SK-N-SH (cell line): ENCODE results near the gene TLCD4. TPM values are rescaled to one million over a fixed set of nuclear protein-coding genes. Genes with fewer than 3 reads are reported as not detected.

Source experiments
- CTCF ChIA-PET: fragments of 300-600, 350-600 bp; formaldehyde crosslinking; extraction: SDS; loops from one replicate; lab custom pipeline; 2021; lab: Yijun Ruan, JAX
- POLR2A ChIA-PET: fragments of 350-600 bp; sonication (Branson Sonifier 250); formaldehyde crosslinking; extraction: SDS; loops from one replicate; lab custom pipeline; 2020; ENCODE audit warnings: antibody characterized with exemption, inconsistent platforms; lab: Yijun Ruan, JAX
- DNase-seq: peaks from one replicate; pipeline ENCODE4 v3.0.0; 2012
- H2AFZ ChIP-seq: fragments of 200-600 bp; sonication (generic); 2 replicates; pipeline ENCODE4 v1.8.1; 2016; ENCODE audit warnings: antibody characterized with exemption, mild to moderate bottlenecking, low read depth
- H3F3A ChIP-seq: fragments of 200-600 bp; sonication (generic); replicated peaks from 2 replicates; pipeline ENCODE3; 2016; ENCODE audit warnings: antibody characterized with exemption, mild to moderate bottlenecking; ENCODE audit not compliant: insufficient read depth
- H3K27ac ChIP-seq, 2 experiments: fragments of 200-500 bp in 1 of 2; fragments of 200-600 bp in 1 of 2; sonication (Bioruptor generic) in 1 of 2; sonication (generic), shearing (Covaris generic) in 1 of 2; 2 replicates each; pipeline versions ENCODE4 v1.5.1 to v1.6.1; 2014 to 2016; ENCODE audit warnings: low read depth in 2 of 2, inconsistent platforms in 1 of 2, low read length in 1 of 2, mild to moderate bottlenecking in 1 of 2, mixed read lengths in 1 of 2
- H3K27me3 ChIP-seq: fragments of 200-600 bp; sonication (generic), shearing (Covaris generic); 2 replicates; pipeline ENCODE4 v1.6.1; 2016; ENCODE audit warnings: mixed run types; ENCODE audit not compliant: insufficient read depth
- H3K36me3 ChIP-seq, 2 experiments: fragments of 200-500 bp in 1 of 2; fragments of 200-600 bp in 1 of 2; sonication (Bioruptor generic) in 1 of 2; sonication (generic) in 1 of 2; replicated peaks in 1 of 2; 2 replicates each; pipeline versions ENCODE3 to v1.5.1; 2014 to 2016; ENCODE audit warnings: low read length in 1 of 2, mild to moderate bottlenecking in 1 of 2; ENCODE audit not compliant: insufficient read depth in 2 of 2, control insufficient read depth in 1 of 2
- H3K4me1 ChIP-seq, 2 experiments: fragments of 200-500 bp in 1 of 2; fragments of 200-600 bp in 1 of 2; sonication (Bioruptor generic) in 1 of 2; sonication (generic), shearing (Covaris generic) in 1 of 2; 2 replicates each; pipeline versions ENCODE4 v1.5.1 to v1.6.1; 2014 to 2016; ENCODE audit warnings: low read depth in 1 of 2, low read length in 1 of 2, mixed run types in 1 of 2; ENCODE audit not compliant: insufficient read depth in 2 of 2, control insufficient read depth in 1 of 2
- H3K4me2 ChIP-seq: fragments of 200-600 bp; sonication (generic), shearing (Covaris generic); 2 replicates; pipeline ENCODE4 v1.6.1; 2017; ENCODE audit warnings: mixed run types
- H3K4me3 ChIP-seq, 2 experiments: fragments of 200-500 bp in 1 of 2; fragments of 200-600 bp in 1 of 2; sonication (Bioruptor generic) in 1 of 2; sonication (generic), shearing (Covaris generic) in 1 of 2; 2 replicates each; pipeline versions ENCODE4 v1.5.1 to v1.8.1; 2014 to 2016; ENCODE audit warnings: low read depth in 2 of 2, inconsistent platforms in 1 of 2, low read length in 1 of 2, mild to moderate bottlenecking in 1 of 2, mixed read lengths in 1 of 2, moderate library complexity in 1 of 2
- H3K79me2 ChIP-seq: fragments of 200-600 bp; sonication (generic); 2 replicates; pipeline ENCODE4 v1.8.1; 2017; ENCODE audit warnings: mild to moderate bottlenecking; ENCODE audit not compliant: insufficient read depth
- H3K9ac ChIP-seq: fragments of 200-600 bp; sonication (generic); 2 replicates; pipeline ENCODE4 v1.6.1; 2017; ENCODE audit warnings: mixed run types
- H3K9me2 ChIP-seq: fragments of 200-600 bp; sonication (generic); 2 replicates; pipeline ENCODE4 v1.6.1; 2017; ENCODE audit warnings: mixed run types
- H3K9me3 ChIP-seq: fragments of 200-600 bp; sonication (generic); 2 replicates; pipeline ENCODE4 v1.6.1; 2017; ENCODE audit warnings: mixed run types, mild to moderate bottlenecking, moderate library complexity
- H4K20me1 ChIP-seq: fragments of 200-600 bp; sonication (generic); 2 replicates; pipeline ENCODE4 v1.6.1; 2017; ENCODE audit warnings: mild to moderate bottlenecking, mixed run types; ENCODE audit not compliant: insufficient read depth
- EZH2phosphoT487 ChIP-seq: fragments of 200-600 bp; sonication (generic); IDR thresholded peaks from 2 replicates; pipeline ENCODE4 v1.6.1; 2017; ENCODE audit warnings: low read depth, mixed run types, mild to moderate bottlenecking, antibody characterized with exemption, moderate library complexity, borderline replicate concordance
- FOSL2 ChIP-seq: IDR thresholded peaks from 2 replicates; pipeline ENCODE4 v1.4.0; 2012; ENCODE audit warnings: low read depth, mild to moderate bottlenecking, moderate library complexity, borderline replicate concordance
- GABPA ChIP-seq: IDR thresholded peaks from 2 replicates; pipeline ENCODE4 v1.4.0; 2012; ENCODE audit warnings: low read depth, mild to moderate bottlenecking
- JUND ChIP-seq: IDR thresholded peaks from 2 replicates; pipeline ENCODE4 v1.4.0; 2012
- MEF2A ChIP-seq: IDR thresholded peaks from 2 replicates; pipeline ENCODE4 v1.4.0; 2012; ENCODE audit warnings: low read depth, borderline replicate concordance
- MXI1 ChIP-seq: IDR thresholded peaks from 2 replicates; pipeline ENCODE4 v1.6.1; 2012; ENCODE audit warnings: mild to moderate bottlenecking, low read depth, low read length, improper control_type of control experiment
- NFIC ChIP-seq: IDR thresholded peaks from 2 replicates; pipeline ENCODE4 v1.4.0; 2012; ENCODE audit warnings: borderline replicate concordance
- RAD21 ChIP-seq: IDR thresholded peaks from 2 replicates; pipeline ENCODE4 v1.6.1; 2012; ENCODE audit warnings: mild to moderate bottlenecking, low read length
- RCOR1 ChIP-seq: fragments of 150-350 bp; IDR thresholded peaks from 2 replicates; pipeline ENCODE4 v1.6.1; 2017; ENCODE audit warnings: antibody characterized with exemption, low read length
- RXRA ChIP-seq: IDR thresholded peaks from 2 replicates; pipeline ENCODE4 v1.4.0; 2012; ENCODE audit warnings: low read depth, mild to moderate bottlenecking, borderline replicate concordance
- SMC3 ChIP-seq: IDR thresholded peaks from 2 replicates; pipeline ENCODE4 v1.6.1; 2012; ENCODE audit warnings: low read depth, low read length, improper control_type of control experiment
- TEAD4 ChIP-seq: IDR thresholded peaks from 2 replicates; pipeline ENCODE4 v1.4.0; 2012; ENCODE audit warnings: mild to moderate bottlenecking, borderline replicate concordance; ENCODE audit not compliant: insufficient read depth
- YY1 ChIP-seq: IDR thresholded peaks from 2 replicates; pipeline ENCODE4 v1.4.0; 2012; ENCODE audit warnings: low read depth, mild to moderate bottlenecking
- WGBS: methylation state at CpG from one replicate; pipeline ENCODE4 v1.1.6; 2017; ENCODE audit warnings: low lambda C conversion rate; 5-methylcytosine and 5-hydroxymethylcytosine counted together
- polyA plus RNA-seq, 3 experiments: library from polyadenylated mRNA; depleted of rRNA; stranded (reverse); fragments of >200 nt; gene quantifications; 2 replicates each; pipeline ENCODE4 v1.2.3, GENCODE V29; 2012
- TF ChIP-seq, protein P1 (sequence below): IDR thresholded peaks from 2 replicates; pipeline ENCODE4 v1.4.0; 2012; ENCODE audit warnings: low read depth, borderline replicate concordance
- TF ChIP-seq, protein P2 (sequence below): fragments of 200-600 bp; sonication (generic); IDR thresholded peaks from 2 replicates; pipeline ENCODE4 v1.6.1; 2017; ENCODE audit warnings: antibody characterized with exemption, mild to moderate bottlenecking, moderate library complexity
- TF ChIP-seq, protein P3 (sequence below): IDR thresholded peaks from 2 replicates; pipeline ENCODE4 v1.4.0; 2012; ENCODE audit warnings: low read depth, borderline replicate concordance
- TF ChIP-seq, protein P4 (sequence below): IDR thresholded peaks from 2 replicates; pipeline ENCODE4 v1.4.0; 2012; ENCODE audit warnings: low read depth
- TF ChIP-seq, protein P5 (sequence below): IDR thresholded peaks from 2 replicates; pipeline ENCODE4; 2012
- TF ChIP-seq, protein P6 (sequence below): IDR thresholded peaks from 2 replicates; pipeline ENCODE4 v1.6.1; 2012; ENCODE audit warnings: mild to moderate bottlenecking, low read depth, low read length, moderate library complexity

TLCD4 gene
- polyA plus RNA-seq, 1 of the 3 experiments (the other 2 are of a cell fraction) = 0.69 TPM

DNA sequence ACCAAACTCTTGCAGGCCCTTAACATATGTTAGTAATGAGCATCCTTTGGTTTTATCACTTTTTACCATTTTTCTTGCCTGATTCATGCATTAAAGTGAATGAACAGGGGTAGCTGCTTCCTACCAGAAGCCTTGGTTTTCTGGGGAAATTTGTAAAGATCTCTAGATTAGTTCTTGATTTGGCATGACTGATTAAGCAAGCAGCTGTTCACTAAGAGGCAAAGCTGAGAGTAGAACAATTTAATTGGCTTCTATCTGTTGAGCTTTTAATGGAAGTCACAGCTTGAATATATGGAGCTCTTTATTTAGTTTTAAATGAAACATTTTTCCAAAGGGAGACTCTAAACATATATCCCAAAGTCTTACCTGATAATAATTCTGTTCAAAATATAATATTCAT lies 23.6 kb downstream of the TLCD4 start:
- TF ChIP-seq, protein P1, sequence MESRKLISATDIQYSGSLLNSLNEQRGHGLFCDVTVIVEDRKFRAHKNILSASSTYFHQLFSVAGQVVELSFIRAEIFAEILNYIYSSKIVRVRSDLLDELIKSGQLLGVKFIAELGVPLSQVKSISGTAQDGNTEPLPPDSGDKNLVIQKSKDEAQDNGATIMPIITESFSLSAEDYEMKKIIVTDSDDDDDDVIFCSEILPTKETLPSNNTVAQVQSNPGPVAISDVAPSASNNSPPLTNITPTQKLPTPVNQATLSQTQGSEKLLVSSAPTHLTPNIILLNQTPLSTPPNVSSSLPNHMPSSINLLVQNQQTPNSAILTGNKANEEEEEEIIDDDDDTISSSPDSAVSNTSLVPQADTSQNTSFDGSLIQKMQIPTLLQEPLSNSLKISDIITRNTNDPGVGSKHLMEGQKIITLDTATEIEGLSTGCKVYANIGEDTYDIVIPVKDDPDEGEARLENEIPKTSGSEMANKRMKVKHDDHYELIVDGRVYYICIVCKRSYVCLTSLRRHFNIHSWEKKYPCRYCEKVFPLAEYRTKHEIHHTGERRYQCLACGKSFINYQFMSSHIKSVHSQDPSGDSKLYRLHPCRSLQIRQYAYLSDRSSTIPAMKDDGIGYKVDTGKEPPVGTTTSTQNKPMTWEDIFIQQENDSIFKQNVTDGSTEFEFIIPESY = no peak
- TF ChIP-seq RAD21 (no peak), YY1 (no peak), RXRA (no peak)
- H3K27ac ChIP-seq = no peak overlapping the region; a peak in 1 of 4 replicates
- H3K27me3 ChIP-seq = no peaks in the 10 kb centered on the region
- no peak overlapping the region for H3K4me3 ChIP-seq
- ChIA-PET CTCF (interaction anchor here (1.2 kb wide), 1 partner anchor 22 kb away, joined by 3 read pairs; no protein-coding TSS in a partner anchor), POLR2A (no interaction called here)
- H3K9me2 ChIP-seq = no peaks in the 10 kb centered on the region
- H2AFZ ChIP-seq = no peak overlapping the region
- H3K4me1 ChIP-seq = no peaks in the 10 kb centered on the region; a peak in 1 of 4 replicates
- H3K4me2 ChIP-seq = no peak overlapping the region
- no peaks in the 10 kb centered on the region for H3K79me2 ChIP-seq
- H3K36me3 ChIP-seq = no peaks in the 10 kb centered on the region
- H3K9me3 ChIP-seq = no peaks in the 10 kb centered on the region
- H3K9ac ChIP-seq = no peak overlapping the region
- no peak for DNase-seq
- H3F3A ChIP-seq = no peaks in the 10 kb centered on the region
- no peaks in the 10 kb centered on the region for H4K20me1 ChIP-seq

DNA sequence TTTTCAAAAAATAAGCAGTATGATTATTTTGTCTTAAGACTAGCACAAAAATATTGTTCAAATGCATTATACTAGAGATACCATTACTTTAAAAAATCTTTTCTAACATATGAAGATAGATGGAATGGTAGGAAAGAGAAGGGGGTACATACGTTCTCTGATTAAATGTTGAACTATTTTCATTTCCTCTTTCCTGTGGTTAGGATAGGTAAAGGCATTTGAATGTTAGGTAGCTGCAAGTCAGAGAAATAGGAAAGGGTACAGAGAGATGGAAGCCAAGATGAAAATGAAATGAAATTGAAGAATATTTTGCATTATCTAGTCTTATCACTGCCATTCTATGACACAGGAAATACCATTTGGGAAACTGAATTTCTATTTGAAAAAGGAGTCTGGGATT lies 28.3 kb downstream of the TLCD4 start:
- H3K9me3 ChIP-seq = no peaks in the 10 kb centered on the region
- DNase-seq = no peak
- no peaks in the 10 kb centered on the region for H4K20me1 ChIP-seq
- no peak overlapping the region; a peak in 1 of 4 replicates for H3K4me3 ChIP-seq
- H3K36me3 ChIP-seq = no peaks in the 10 kb centered on the region
- no peaks in the 10 kb centered on the region for H3F3A ChIP-seq
- POLR2A ChIA-PET = no interaction called here
- H3K27me3 ChIP-seq = no peaks in the 10 kb centered on the region
- no peak overlapping the region for H3K9ac ChIP-seq
- CTCF ChIA-PET = no interaction called here
- H3K4me1 ChIP-seq = no peaks in the 10 kb centered on the region; a peak in 1 of 4 replicates
- no peak overlapping the region for H2AFZ ChIP-seq
- no peak overlapping the region for H3K27ac ChIP-seq
- no peaks in the 10 kb centered on the region for H3K9me2 ChIP-seq
- no peak overlapping the region for H3K4me2 ChIP-seq
- WGBS = 93% methylated on average over 1 of the region's 1 CpG
- H3K79me2 ChIP-seq = no peaks in the 10 kb centered on the region
- TF ChIP-seq EZH2phosphoT487 (no peak), FOSL2 (no peak), MXI1 (no peak), TEAD4 (no peak), GABPA (no peak), RCOR1 (no peak), RAD21 (no peak), SMC3 (no peak), YY1 (no peak), NFIC (no peak), JUND (no peak), MEF2A (no peak)
- TF ChIP-seq, protein P2, sequence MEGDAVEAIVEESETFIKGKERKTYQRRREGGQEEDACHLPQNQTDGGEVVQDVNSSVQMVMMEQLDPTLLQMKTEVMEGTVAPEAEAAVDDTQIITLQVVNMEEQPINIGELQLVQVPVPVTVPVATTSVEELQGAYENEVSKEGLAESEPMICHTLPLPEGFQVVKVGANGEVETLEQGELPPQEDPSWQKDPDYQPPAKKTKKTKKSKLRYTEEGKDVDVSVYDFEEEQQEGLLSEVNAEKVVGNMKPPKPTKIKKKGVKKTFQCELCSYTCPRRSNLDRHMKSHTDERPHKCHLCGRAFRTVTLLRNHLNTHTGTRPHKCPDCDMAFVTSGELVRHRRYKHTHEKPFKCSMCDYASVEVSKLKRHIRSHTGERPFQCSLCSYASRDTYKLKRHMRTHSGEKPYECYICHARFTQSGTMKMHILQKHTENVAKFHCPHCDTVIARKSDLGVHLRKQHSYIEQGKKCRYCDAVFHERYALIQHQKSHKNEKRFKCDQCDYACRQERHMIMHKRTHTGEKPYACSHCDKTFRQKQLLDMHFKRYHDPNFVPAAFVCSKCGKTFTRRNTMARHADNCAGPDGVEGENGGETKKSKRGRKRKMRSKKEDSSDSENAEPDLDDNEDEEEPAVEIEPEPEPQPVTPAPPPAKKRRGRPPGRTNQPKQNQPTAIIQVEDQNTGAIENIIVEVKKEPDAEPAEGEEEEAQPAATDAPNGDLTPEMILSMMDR = no peak
- TF ChIP-seq, protein P3, sequence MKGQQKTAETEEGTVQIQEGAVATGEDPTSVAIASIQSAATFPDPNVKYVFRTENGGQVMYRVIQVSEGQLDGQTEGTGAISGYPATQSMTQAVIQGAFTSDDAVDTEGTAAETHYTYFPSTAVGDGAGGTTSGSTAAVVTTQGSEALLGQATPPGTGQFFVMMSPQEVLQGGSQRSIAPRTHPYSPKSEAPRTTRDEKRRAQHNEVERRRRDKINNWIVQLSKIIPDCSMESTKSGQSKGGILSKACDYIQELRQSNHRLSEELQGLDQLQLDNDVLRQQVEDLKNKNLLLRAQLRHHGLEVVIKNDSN = no peak
- TF ChIP-seq, protein P4, sequence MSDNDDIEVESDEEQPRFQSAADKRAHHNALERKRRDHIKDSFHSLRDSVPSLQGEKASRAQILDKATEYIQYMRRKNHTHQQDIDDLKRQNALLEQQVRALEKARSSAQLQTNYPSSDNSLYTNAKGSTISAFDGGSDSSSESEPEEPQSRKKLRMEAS = no peak
- TF ChIP-seq, protein P5, sequence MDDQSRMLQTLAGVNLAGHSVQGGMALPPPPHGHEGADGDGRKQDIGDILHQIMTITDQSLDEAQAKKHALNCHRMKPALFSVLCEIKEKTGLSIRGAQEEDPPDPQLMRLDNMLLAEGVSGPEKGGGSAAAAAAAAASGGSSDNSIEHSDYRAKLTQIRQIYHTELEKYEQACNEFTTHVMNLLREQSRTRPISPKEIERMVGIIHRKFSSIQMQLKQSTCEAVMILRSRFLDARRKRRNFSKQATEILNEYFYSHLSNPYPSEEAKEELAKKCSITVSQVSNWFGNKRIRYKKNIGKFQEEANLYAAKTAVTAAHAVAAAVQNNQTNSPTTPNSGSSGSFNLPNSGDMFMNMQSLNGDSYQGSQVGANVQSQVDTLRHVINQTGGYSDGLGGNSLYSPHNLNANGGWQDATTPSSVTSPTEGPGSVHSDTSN = no peak
- TF ChIP-seq, protein P6, sequence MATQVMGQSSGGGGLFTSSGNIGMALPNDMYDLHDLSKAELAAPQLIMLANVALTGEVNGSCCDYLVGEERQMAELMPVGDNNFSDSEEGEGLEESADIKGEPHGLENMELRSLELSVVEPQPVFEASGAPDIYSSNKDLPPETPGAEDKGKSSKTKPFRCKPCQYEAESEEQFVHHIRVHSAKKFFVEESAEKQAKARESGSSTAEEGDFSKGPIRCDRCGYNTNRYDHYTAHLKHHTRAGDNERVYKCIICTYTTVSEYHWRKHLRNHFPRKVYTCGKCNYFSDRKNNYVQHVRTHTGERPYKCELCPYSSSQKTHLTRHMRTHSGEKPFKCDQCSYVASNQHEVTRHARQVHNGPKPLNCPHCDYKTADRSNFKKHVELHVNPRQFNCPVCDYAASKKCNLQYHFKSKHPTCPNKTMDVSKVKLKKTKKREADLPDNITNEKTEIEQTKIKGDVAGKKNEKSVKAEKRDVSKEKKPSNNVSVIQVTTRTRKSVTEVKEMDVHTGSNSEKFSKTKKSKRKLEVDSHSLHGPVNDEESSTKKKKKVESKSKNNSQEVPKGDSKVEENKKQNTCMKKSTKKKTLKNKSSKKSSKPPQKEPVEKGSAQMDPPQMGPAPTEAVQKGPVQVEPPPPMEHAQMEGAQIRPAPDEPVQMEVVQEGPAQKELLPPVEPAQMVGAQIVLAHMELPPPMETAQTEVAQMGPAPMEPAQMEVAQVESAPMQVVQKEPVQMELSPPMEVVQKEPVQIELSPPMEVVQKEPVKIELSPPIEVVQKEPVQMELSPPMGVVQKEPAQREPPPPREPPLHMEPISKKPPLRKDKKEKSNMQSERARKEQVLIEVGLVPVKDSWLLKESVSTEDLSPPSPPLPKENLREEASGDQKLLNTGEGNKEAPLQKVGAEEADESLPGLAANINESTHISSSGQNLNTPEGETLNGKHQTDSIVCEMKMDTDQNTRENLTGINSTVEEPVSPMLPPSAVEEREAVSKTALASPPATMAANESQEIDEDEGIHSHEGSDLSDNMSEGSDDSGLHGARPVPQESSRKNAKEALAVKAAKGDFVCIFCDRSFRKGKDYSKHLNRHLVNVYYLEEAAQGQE = no peak
